Measurements from ENCODE around the gene EPHB3. TPM values are rescaled to one million over a fixed set of nuclear protein-coding genes. Genes with fewer than 3 reads are reported as not detected.

Gene EPHB3
- total and polyA plus RNA-seq, 9 donors: 2.1 to 31.0 (median 10.6) TPM

GRCh38 chr3:184523825-184524615 is 37.6 kb upstream of the EPHB3 start:
- no peak for DNase-seq
- TF ChIP-seq, protein P1, sequence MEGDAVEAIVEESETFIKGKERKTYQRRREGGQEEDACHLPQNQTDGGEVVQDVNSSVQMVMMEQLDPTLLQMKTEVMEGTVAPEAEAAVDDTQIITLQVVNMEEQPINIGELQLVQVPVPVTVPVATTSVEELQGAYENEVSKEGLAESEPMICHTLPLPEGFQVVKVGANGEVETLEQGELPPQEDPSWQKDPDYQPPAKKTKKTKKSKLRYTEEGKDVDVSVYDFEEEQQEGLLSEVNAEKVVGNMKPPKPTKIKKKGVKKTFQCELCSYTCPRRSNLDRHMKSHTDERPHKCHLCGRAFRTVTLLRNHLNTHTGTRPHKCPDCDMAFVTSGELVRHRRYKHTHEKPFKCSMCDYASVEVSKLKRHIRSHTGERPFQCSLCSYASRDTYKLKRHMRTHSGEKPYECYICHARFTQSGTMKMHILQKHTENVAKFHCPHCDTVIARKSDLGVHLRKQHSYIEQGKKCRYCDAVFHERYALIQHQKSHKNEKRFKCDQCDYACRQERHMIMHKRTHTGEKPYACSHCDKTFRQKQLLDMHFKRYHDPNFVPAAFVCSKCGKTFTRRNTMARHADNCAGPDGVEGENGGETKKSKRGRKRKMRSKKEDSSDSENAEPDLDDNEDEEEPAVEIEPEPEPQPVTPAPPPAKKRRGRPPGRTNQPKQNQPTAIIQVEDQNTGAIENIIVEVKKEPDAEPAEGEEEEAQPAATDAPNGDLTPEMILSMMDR (IDR thresholded peaks at IDR 0.05): no peak
- TF ChIP-seq POLR2A (IDR thresholded peaks at IDR 0.05): no peak
- TF ChIP-seq EP300 (IDR thresholded peaks at IDR 0.05): no peak
- WGBS, 3 donors: 34 to 37% (median 34%) methylated on average over 7 of the region's 7 CpGs
- no peak overlapping the region for H3K4me3 ChIP-seq
- no peaks in the 10 kb centered on the region for H3K27me3 ChIP-seq
- no peaks in the 10 kb centered on the region for H3K36me3 ChIP-seq
- H3K4me1 ChIP-seq (ENCODE audit: insufficient read depth): peaks cover 4% of the 10 kb centered on the region
- H3K9me3 ChIP-seq: no peaks in the 10 kb centered on the region
- no peak overlapping the region for H3K27ac ChIP-seq
- intact Hi-C loops (cut with DNase I): no loop called here

- Histone ChIP-seq H3K9me3 (no peaks in the 10 kb centered on the region), H3K4me1 (ENCODE audit: insufficient read depth) (peaks cover 4% of the 10 kb centered on the region), H3K4me3 (peak overlapping the region; percentile 36), H3K36me3 (no peaks in the 10 kb centered on the region), H3K27me3 (no peaks in the 10 kb centered on the region), H3K27ac (peak overlapping the region; percentile 24 to 73)
- no peak for DNase-seq
- 2 to 3% (median 2%) methylated on average over 7 of the region's 7 CpGs for WGBS, 3 donors
- intact Hi-C loops (cut with DNase I): no loop called here
- TF ChIP-seq, protein P1 (IDR thresholded peaks at IDR 0.05): no peak
- TF ChIP-seq POLR2A (IDR thresholded peaks at IDR 0.05): no peak
- no peak for TF ChIP-seq EP300 (IDR thresholded peaks at IDR 0.05)
Observed at GRCh38 chr3:184524981-184525336, 36.6 kb upstream of the EPHB3 start.

GRCh38 chr3:184525337-184526087 is 36.1 kb upstream of the EPHB3 start:
- no peaks in the 10 kb centered on the region for H3K36me3 ChIP-seq
- peak overlapping the region; percentile 24 to 73 for H3K27ac ChIP-seq
- DNase-seq: peak in 4 of 5 donors; percentile 27 to 61 (median 46)
- H3K9me3 ChIP-seq: no peaks in the 10 kb centered on the region
- peak overlapping the region; percentile 36 for H3K4me3 ChIP-seq
- intact Hi-C loops (cut with DNase I): no loop called here
- H3K4me1 ChIP-seq (ENCODE audit: insufficient read depth): peaks cover 4% of the 10 kb centered on the region
- H3K27me3 ChIP-seq: no peaks in the 10 kb centered on the region
- TF ChIP-seq POLR2A (IDR thresholded peaks at IDR 0.05) (no peak), EP300 (IDR thresholded peaks at IDR 0.05) (no peak)
- TF ChIP-seq, protein P1 (IDR thresholded peaks at IDR 0.05): no peak
- WGBS, 3 donors: 0 to 2% (median 1%) methylated on average over 39 to 60 of the region's 60 CpGs

- H3K4me3 ChIP-seq: no peak overlapping the region
- H3K36me3 ChIP-seq: no peaks in the 10 kb centered on the region
- intact Hi-C loops (cut with DNase I): no loop called here
- no peaks in the 10 kb centered on the region for H3K27me3 ChIP-seq
- DNase-seq: no peak
- H3K4me1 ChIP-seq (ENCODE audit: insufficient read depth): peaks cover 4% of the 10 kb centered on the region
- 7 to 13% (median 8%) methylated on average over 12 of the region's 12 CpGs for WGBS, 3 donors
- H3K9me3 ChIP-seq: no peaks in the 10 kb centered on the region
- H3K27ac ChIP-seq: peak overlapping the region; percentile 24 to 73
- no peak for TF ChIP-seq EP300 (IDR thresholded peaks at IDR 0.05)
Observed at GRCh38 chr3:184526088-184526433, 35.5 kb upstream of the EPHB3 start.
